Measurements from ENCODE around the gene ROR1.
A peak's percentile ranks its signal among the peaks of the same experiment; 100 is the strongest.

Gene ROR1

DNA sequence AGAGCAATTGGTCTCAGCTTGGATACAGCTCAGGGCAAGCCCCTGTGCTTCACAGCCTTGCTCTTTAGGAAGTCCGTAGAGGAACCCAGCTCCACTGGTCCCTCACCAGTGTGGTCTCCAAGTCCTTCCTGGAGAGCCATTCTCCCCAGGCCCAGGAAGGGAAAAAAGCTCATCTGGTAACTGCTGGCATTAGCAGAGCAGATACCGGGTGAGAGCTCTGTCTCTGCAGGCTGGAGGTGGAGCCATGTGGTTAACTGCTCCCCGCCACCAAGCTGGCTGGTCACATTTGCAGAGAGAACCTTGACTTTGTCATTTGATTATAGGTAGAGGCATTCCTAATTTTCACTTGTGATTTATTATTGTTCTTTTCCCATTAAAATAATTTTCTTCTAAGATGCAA is 169.6 kb downstream of the ROR1 start:
- no peak for DNase-seq

DNA sequence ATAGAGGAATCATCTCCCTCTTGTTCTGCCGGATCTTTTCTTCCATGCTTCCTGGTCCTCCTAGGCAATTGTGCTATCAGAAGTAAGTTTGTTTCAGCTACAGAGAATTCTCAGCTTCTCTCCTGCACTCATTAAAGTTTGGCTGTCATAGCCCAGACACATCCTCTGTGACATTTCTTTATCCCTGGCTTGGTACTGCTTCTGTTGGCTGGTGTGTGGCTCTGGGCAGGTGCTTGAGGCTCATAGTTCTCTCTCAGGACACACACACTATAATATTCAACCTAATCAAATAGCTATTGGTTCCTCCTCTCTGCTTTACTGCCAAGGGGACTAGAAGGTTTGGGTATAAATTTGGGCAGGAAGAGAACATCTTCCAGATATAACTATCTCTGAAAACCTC is 172.1 kb downstream of the ROR1 start:
- no peak for DNase-seq

GRCh38 chr1:63946866-63947491 is 173.2 kb downstream of the ROR1 start:
- no peak for DNase-seq

- DNase-seq: no peak
Measured at GRCh38 chr1:63947904-63948303, 174.1 kb downstream of the ROR1 start.

GRCh38 chr1:63950023-63950422 is 176.2 kb downstream of the ROR1 start:
- DNase-seq: no peak

DNA sequence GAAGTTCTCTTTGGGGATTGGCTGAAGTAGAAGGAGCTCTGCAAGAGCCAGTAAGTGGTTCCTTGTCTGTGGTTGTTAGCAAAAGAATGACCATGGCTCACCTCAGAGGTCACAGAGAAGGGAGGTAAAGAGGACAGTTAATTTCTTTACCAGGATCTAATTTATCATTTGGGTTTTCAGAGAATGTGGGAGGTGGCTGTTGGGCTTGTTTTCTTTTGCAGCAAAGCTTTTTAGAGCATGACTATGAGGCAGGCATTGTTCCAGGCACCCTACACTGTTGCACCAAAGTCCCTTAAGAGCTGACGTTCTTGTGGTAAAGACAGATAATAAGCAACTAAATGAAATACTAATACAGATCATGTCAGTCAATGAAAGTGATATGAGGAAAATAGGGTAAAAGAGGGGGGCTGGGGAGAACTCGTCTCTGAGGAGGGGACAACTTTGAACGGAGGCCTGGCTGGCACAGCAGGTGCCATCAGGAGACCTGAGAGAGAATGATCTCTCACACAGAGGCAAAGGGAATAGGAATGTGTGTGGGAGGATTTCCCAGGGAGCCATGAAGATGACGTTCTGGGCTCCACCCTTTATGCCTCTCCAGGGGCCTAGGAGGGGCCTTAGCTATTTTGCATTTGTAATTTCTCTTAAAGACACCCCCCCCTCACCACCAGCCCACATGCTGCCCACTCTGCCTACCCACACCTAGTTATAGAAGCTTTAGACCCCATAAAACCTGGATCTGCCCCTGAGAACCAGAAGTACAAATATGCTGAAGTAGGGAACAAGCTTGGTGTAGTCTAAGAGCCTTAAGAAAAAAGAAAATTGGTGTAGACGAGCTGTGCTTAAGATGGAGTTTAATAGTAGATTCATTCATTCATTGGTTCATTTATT is 177.5 kb downstream of the ROR1 start:
- no peak for DNase-seq

DNA sequence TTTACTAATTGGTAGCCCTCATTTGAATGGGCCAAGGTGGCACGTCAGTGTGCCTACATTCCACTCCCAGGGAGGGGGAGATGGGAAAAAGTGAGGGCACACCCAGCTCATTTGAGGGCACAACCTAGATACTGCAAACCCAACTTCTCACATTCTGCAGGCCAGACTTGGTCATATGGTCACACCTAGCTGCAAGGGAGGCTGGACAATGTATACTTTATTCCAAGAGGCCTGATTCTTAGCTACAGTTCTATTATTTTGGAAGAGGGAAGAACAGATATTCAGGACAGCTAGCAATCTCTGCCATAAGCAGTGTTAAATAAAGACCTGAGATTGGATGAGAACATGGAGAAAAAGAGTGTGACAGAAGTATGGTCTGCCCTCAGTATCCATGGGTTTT is 180.4 kb downstream of the ROR1 start:
- DNase-seq: no peak

GRCh38 chr1:63955370-63956145 is 181.7 kb downstream of the ROR1 start:
- no peak for DNase-seq

GRCh38 chr1:63958556-63958955 is 184.7 kb downstream of the ROR1 start:
- DNase-seq: no peak

GRCh38 chr1:63960326-63960725 is 186.5 kb downstream of the ROR1 start:
- DNase-seq: no peak

DNA sequence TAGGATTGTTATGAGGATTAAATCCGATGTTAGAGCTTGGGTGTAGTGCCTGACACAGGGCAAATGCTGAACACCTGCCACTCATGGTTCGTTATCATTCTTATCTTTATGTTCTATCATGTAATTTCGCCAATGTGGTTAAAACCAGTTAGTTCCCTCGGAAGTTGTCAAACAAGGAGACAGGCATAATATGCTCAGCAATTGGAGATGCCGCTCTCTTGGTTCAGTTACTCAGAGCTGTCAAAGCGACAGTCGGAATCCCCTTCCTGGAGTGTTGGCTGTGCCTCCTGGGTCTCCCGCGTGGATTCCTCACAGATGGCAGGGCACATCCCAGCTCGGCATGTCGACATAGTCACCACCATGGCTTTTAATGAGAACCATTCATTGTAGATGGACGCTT is 192.2 kb downstream of the ROR1 start:
- DNase-seq: no peak

- peak; percentile 20 for DNase-seq
Measured at GRCh38 chr1:63967901-63968300, 194.1 kb downstream of the ROR1 start.

- peak; percentile 85 for DNase-seq
Measured at GRCh38 chr1:63968663-63969440, 195.0 kb downstream of the ROR1 start.

DNA sequence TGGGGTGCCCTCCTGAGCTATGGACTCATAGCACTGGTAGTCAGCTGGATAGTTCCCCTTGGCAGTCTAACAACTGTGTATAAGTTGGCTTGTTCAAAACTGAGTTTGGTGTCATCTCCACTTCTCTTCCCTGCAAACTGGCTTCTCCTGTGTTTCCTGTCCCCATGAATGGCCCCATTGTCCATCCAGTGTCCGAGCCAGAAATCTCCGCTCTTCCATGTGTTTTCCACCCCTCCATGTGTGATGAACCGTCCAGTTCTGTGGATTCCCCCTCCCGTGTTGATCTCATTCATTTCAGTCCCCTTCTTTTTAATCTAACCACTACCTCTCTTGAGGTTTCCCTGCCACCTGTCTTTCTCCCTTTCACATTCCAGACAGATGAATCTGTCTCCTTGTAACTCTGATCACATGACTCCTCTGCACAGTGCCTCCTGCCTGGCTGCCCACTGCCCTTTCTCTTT is 195.7 kb downstream of the ROR1 start:
- DNase-seq: peak; percentile 28

DNA sequence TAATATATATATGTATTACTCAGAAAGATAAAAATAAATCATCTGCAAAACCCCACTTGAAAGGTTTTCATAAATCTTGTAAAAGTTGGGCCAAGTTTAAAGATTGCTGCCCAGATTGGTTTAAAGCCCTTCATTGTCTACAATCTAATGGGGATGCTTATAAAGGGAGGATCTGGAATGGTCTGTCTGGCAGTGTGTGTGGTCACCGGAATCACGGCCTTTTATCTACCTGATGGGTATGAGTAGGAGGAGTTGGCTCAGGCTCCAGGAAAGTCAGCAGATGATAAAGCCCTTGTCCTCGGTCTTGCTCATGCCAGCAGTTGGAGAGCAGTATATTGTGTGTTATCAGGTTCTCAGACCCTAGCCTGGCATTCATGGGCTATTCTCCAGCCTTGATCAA is 197.7 kb downstream of the ROR1 start:
- DNase-seq: no peak

- no peak for DNase-seq
Measured at GRCh38 chr1:63973005-63973419, 199.2 kb downstream of the ROR1 start.

DNA sequence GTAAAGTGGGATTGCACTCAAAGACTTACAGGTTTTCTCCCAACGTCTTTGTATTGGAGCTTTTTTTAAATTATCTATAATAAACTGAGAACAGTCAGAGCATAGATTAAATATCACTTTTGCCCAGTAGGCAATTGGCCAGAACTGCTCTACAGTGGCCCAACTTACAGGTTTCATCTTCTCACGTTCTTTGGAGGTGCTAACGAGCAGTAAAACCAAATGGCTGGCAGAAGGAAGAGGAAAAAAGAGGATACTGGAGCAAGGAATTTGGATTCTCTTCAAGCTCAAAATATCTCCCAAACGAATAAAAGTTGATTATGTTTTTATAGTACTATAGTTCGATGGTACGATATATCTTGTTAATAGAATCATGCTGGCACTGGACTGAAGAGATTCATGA is 201.1 kb downstream of the ROR1 start:
- no peak for DNase-seq

DNA sequence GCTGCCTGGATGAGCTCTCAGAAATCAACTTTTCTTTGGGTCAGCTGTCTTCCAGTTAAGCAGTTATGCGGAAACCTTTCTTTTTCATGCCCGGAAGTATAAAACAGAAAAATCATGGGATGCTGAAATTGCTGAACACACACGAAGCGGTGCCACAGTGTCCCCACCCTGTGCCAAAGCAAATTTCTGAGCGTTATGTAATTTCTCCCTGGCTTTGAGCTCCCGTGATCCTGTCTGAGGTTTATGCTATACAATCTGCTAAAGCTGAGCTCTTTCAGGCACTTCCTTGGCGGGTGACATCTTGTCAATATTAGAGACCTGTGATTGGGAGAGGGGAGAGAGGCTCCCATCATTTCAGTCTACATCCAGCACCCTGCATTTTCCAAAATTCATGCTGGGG is 201.7 kb downstream of the ROR1 start:
- no peak for DNase-seq

GRCh38 chr1:63976006-63976405 is 202.2 kb downstream of the ROR1 start:
- no peak for DNase-seq

GRCh38 chr1:63977466-63977865 is 203.6 kb downstream of the ROR1 start:
- DNase-seq: no peak

DNA sequence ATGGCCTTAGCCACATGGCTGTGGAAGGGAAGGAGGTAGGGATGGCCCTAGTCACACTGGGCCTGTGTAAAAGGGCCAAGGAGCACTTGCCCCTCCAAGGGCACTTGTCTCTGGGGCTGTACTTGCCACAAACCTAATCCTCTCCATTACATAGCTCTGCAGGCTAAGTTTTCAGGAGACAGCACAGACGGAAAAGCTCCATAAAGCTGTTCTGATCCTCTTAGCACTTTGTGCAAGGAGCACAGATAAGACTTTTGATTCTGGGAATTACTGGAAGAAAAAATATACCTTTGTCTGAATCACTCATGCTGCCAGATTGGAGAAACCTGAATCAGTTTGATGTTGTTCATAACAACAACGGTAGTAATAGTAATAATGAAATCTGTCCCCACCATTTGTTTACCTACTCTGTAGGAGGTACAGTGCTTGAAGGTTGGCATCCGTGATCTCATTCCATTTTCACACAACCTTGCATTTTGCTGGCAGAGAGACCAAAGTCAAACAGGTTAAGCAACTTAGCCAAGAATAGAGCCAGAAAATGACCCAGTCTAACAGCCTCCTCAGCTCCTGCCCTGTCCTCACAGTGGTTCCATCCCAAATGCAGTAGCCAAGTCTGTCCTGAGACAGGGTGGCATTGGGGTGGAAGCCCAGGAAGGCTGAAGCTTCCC is 207.1 kb downstream of the ROR1 start:
- DNase-seq: no peak

DNA sequence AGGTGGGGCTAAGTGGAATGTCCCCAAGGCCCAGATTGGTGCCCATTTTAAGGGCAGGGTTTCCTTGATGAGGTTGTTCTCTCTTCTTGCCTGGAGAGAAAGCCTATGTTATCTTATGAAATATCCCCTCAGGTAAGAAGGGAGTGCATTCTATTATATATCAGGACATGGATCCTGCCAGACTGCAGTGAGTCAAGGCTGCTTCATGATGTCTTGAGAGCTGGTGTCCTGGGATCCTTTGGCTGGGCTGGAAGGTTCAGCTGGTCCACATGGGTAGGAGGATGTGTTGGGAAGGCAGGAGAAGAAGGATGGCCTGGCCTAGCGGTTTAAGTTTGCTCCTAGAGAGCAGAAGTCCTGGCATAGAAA is 207.6 kb downstream of the ROR1 start:
- no peak for DNase-seq

Data from EL (cell line).